NCI-H2196 (cell line): Measurements from ENCODE around the gene MTA3.

ENCODE experiments used
- DNase-seq: peaks from one replicate; lab custom pipeline; 2025; ENCODE audit not compliant: unreplicated experiment; lab: John Stamatoyannopoulos, UW

The MTA3 gene

GRCh38 chr2:42781181-42781580, 212.7 kb downstream of the MTA3 start:
- DNase-seq: no peak

DNA sequence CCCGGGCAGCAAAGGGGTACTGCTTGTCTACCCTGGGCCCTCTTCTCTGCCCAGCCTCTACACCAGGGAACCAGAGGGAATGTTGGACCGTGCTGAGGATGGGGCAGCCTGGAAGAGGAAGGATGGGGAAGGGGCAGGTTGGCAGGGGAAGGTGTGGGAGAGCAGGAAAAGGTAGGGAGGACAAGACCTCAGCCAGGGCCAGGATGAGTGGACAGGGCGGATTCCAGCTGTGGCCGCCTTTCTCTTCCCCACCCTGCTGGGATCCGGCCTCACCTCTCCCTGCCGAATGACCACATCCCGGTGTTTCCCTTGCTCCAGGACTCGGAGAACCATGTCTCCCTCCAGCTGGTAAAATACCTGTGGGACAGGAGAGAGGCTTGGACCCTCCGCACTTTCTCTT, 215.1 kb downstream of the MTA3 start:
- DNase-seq: no peak

DNA sequence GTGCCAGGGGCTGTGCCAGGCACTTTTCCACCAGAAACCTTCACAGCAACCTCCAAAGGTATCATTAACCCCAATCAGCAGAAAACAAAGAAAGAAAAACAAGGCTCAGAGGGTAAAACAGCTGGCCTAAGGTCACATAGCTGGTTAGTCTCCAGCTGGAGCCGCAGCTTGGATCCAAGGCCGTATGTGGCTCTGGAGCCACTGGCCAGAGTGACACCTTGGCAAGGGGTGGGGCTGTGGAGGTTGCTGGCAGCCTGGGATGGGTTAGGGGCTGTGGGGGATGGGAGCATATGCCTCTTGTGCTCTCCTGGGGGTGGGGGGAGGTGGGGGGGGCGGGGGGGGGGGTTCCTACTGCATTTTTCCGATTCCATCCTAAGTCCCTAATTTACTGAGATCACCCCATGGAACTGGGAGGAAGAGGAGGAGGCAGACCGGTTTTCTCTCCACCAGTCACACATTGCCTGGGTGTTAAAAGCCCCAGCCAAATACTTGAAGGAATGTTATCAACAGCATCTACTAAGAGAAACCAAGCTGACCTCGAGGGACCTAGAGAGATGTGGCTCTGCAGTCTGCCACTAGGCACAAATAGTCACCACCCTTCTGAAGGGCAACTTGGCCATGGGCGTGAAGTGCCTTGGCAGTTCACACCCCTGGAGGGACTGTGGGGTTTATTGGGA, 215.9 kb downstream of the MTA3 start:
- DNase-seq: no peak

DNA sequence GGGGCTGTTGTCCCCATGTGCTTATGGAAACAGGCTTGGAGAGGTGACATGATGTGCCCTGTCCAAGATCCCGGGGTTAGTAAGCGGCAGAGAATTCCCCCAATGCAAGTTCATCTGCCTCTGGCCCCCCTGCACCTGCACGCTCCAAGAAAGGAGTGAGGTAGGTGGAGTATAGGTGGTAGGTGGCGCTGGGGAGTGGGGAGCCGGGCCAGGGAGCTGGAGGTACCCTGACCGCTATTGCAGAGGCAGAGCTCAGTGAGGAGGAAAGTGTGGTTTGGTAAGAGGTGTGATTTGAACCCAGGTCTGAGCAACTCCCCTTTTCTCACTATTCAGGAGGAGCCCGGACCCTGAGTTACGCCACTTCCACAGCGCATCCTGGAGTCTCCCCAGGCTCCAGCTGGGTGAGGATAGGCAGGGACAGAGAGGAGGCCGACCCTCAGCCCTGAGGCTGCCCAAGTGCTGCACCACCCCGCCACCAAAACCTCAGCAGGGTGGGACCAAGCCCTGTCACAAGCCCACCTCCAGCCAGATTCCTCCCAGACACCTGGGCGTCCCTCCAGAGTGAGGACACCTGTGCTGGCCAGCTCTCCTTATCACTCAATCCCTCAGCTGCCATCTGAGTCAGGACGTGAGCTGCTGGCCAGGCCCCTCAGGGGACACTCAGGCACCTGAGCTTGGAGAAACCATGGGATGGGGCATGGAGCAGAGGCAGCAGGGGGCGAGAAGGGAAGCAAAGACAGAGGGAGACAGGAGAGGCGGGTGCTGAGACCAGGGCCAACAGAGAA, 218.3 kb downstream of the MTA3 start:
- DNase-seq: no peak

DNA sequence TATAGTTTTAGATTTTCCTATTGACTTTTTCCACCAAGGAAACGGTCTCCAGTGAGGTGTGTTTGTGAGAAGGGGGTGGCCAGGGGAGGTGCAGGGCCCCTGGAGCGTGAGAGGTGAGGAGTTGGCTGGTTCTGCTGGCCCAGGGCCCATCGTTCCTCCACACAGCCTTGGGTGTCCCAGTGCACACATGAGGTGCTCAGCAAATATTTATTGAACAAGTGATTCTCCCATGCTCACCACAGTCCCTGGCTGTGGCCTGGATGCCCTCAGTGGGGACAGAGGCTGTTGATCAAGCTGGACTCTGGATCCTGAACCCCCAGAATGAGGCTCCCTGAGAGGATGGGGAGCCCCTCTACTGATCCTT, 219.0 kb downstream of the MTA3 start:
- no peak for DNase-seq

DNA sequence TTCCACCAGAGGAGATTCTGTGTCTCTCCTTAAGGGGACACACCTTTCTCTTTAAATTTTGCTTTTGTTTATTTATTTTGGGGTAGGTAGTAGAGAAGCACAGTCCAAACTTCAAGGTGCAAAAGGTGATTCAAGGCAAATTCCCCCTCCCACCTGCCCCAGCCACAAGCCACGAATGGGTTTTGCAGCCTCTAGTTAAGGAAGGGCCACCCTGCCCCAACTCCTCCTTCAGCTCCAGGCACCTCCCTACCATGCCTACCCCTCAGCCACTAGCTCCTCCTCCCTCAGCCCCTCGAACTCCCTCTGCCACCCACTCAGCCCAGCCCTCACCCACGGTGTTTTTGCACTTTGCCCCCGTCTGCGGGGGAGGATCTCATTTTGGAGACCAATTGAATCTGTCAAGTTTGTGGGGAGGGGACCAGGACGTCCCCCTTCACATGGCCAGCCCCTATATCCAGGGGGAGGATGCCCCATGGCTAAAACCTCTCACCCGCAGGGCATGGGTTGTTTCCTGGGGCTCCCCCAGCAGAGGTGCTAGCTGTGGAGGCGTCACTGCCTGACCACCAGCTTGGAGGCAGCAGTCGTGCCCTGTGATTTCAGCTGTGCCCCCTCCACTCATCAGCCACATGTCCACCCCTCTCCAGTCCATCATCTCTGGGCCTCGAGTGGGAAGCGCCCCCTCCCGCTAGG, 219.5 kb downstream of the MTA3 start:
- no peak for DNase-seq

DNA sequence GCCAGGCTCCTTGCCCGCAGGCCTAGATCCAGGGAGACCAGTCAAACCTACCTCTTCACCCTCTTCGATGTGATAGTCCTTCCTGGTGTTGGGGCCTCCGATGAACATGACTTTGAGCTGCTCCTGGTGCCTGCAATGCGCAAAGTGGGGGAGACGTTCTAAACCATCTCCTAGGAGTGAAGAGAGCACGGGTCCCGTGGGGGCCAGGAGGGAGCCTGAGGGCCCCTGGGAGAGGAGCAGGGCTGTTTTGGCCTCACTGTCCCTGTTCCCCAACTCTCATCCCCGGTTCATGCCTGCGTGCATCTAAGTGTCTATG, 220.0 kb downstream of the MTA3 start:
- DNase-seq: no peak

DNA sequence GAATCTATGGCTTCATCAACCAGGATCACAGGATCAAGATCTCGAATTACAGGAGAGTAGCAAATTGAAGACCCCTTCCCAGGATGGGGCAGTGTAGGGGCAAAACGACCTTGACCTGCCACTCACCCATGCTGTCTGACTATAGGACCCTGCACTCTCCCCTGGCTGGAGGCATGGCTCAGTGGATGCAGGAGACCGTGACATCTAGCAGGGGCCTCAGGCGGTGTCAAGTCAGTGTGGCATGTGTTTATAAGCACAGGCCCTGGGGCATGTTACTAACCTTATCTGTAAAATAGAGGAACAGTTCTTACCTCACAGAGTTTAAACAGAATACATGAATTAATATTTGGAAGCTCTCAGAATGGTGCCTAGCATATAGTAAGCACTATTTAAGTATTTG, 220.4 kb downstream of the MTA3 start:
- DNase-seq: no peak

DNA sequence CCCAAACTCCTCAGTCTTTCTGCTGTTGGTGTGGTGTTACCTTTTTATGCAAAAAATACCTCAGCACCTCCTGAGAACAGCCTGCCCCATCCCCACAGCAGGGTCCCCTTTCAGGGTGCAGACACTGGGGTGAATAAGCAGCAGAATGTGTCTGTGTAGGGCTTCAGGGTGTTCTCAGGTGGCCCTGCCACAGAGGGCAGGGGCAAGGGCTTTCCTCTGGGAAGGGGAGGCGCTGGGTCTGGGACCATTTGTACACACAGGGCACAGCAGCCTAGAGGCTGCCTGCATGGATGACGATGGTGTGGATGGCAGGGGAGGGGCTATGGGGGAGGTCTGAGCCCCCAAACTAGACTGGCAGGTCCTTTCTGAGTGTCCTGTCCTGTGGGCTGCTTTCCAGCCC, 221.3 kb downstream of the MTA3 start:
- DNase-seq: no peak

DNA sequence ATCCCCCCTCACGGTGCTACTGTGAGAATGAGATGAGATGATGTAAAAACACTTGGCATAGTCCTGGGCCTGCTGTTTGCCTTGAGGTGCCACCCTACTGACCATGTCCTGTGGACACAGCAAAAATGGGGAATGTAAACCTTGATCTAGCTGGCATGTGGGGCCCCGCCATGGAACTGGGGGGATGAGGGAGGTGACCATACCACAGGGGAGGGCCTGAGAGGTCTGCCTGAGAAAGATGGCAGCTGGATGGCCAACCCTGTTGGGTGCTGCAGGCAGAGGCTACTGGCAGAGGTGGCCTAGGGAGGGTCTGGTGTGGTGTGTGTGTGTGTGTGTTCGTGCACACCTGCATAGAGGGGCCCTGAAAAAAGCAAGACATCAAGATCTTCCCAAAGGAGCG, 223.2 kb downstream of the MTA3 start:
- no peak for DNase-seq

DNA sequence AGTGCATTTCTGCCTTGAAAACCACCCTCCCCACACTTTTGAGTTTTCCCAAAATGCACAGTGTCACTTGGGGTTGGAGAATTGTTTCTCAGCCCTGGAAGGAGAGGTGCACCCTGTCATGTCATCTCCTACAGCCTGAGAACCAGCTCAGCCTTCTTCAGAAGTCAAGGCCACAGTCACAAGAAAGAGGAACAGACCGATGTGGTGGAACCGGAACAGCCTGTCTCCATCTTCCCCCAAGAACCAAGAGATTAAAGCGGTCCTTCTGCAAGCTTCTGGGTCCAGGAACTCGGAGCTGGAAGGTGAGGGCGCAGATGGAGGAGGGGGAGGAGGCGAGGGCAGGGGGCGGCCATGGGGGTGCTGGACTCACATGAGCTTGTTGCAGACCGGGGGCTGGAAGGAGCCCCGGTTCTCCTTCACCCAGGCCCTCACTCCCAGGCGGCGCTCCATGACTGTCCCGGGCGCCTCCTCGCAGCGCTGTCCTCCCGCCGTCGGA, 223.7 kb downstream of the MTA3 start:
- DNase-seq: no peak

DNA sequence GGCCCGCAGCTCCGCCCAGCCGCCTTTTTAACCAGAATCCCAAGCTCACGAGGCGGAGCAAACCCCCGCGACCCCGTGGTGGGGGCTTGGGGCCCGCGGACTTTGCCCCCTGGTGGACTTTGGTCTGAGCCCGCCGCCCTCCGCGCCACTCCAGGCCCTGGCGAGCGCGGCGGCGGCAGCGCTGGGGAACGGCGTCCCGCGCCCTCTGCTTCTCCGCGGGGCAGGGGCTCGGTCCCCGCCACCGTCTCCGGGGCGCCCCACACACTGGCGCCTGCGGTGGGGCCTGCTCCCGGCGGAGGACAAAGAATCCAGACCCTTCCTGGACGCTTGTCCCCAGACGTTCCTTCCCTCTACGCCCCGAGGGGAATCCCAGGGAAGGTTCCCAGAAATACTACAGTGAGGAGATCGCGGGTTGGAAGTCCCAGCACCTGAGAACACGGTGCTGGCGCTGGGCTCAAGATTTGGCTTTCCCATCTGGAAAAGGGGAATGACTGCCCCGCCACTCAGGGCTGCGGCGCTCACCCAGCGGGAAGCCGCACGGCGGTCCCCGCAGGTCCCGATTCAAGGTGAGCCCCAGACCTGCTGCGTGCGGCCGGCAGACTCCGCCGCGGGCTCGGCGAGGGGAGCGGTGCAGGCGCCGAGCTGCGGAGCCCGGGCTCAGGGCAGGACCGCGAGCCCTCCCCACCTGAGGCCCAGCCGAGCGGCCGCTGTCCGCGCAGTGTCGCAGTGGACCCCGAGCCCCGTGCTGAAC, 224.3 kb downstream of the MTA3 start, which contains the start of gene HAAO:
Gene HAAO (minus strand): TSS at position 1 of the 751 bp plus-strand sequence. CDS start 47 bp downstream, outside the sequence.
- DNase-seq: no peak

DNA sequence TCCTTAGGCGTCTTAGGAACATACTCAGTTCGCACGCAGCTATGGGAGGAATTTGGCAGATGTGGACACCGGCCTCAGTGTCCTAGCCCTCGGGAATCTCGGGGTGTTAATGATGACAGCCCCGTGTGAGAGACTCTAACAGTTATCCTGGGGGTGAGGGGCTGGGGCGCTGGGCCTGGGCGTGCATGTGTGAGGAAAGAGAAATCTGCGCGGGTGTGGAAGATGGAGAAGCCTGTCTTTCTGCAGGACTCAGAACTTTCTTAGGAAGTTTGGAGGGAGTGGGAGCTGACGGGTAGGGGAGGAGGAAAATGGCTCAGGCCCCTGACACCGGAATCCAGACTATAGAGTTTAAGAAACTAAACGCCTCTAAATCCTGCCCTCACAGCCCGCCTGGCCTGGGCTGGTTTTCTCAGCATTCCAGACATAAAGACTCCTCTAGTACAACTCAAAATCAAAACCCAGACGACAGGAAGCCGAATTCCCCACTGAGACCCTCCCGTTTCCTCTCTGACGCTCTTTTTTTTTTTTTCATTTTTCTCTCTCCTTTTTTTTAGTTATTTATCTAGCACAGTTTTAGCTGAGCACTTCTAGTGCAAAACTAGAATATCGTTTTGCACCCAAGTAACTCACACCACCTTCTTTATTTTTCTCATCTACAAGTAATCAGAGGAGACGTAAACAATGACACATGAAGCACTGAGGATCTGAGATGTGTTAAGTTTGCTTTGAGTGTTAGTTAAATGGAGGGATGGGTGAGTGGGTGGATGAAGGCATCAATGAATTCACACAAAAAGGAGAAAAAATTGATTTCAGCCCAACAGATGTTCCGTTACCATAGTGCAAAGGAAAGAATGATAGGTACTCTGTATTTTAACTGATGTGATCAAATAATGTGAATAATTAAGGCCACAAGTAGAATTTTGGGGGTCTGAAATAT, 225.2 kb downstream of the MTA3 start:
- DNase-seq: no peak

DNA sequence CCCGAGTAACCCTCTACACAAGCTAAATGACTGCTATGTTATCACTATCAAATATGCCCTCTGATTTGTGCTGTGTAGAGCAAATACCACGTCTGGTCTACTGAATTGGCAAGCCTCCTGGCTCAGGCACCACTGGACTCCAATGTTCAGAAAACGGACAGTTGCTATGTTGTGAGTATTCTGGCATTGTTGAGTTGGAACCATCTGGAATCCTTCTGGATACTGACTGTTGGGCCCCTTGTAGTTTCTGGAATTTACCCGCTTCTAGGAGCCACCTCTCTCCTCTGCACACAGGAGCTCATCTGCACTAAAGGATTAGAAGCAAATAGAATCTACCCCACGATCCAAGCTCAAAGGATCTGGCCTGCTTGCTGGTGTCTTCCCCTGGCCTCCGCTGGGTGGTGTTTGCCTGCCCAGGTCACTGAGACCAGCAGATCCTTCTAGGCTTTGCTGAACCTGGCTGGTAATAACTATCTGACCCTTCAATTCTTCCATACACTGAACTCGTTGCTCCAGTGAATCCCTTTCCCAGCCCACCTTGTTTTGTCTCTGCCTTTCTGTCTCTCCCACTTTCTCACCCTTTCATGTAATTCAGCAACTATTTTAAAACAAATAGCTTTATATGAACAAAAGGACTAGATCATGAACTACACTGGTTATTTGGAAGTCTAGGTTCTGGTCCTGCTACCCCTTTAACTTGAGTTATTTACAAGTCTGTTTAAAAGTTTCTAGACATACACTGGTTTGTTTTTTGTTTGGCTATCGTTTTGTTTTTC, 226.0 kb downstream of the MTA3 start:
- DNase-seq: no peak

- no peak for DNase-seq
Observed at GRCh38 chr2:42795275-42795674, 226.8 kb downstream of the MTA3 start.

GRCh38 chr2:42795841-42796301, 227.4 kb downstream of the MTA3 start:
- no peak for DNase-seq

- DNase-seq: no peak
Observed at GRCh38 chr2:42796427-42797248, 228.2 kb downstream of the MTA3 start.

GRCh38 chr2:42797281-42797680, 228.8 kb downstream of the MTA3 start:
- no peak for DNase-seq

DNA sequence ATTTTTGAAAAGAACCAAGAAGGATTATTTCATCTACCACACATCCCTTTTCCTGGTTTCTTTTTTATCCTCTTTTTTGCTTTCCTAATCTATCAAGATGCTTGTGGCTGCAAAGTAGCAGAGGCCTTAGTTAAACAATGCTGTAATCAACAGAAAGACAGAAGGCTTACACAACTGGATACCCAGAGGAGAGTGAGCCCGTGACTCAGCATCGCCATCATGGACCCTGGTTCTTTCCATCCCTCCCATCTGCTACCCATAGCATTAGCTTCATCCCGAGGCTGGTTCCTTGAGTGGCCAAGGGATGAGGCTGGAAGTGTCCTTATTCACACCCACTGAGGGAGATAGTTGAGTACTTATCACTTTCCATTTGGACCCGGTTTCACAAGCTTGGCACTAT, 231.4 kb downstream of the MTA3 start:
- no peak for DNase-seq
